Measurements from ENCODE around the gene TP53BP2.

DNA sequence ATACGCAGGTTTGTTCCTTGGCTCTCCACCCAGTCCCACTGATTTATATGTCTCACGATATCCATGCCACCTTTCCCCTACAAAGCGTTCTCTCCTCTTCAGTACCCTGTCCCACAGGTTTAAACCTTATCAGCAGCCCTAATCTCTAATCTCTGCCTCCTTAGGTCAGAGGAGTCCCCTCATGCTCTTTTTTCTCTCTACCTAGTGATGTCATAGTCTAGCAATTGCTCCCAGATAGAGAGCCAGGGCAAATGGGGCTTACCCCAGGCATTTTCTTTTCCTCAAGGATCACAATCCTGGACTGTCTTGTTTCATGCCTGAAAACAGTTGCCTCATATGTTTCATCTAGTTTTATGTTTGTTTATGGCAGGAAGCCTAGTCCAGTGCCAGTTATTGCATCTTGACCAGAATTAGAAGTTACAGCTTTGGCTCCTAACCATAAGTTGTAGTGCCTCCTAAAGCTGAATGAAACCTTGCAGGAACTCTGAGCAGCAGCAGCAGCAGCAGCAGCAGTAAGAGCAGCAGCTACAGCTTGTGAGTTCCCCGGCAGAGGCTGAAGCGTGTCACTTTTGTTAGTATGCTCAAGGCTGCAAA is 26.7 kb upstream of the TP53BP2 start:
- TF ChIP-seq POLR2A (IDR thresholded peaks at IDR 0.05; ENCODE audit: low read depth, low read length) (no peak), MAX (IDR thresholded peaks at IDR 0.05; ENCODE audit: insufficient read depth, insufficient read length) (no peak), EZH2 (IDR thresholded peaks at IDR 0.05; ENCODE audit: borderline replicate concordance, low read depth, low read length, severe bottlenecking) (no peak)
- TF ChIP-seq, protein P1, sequence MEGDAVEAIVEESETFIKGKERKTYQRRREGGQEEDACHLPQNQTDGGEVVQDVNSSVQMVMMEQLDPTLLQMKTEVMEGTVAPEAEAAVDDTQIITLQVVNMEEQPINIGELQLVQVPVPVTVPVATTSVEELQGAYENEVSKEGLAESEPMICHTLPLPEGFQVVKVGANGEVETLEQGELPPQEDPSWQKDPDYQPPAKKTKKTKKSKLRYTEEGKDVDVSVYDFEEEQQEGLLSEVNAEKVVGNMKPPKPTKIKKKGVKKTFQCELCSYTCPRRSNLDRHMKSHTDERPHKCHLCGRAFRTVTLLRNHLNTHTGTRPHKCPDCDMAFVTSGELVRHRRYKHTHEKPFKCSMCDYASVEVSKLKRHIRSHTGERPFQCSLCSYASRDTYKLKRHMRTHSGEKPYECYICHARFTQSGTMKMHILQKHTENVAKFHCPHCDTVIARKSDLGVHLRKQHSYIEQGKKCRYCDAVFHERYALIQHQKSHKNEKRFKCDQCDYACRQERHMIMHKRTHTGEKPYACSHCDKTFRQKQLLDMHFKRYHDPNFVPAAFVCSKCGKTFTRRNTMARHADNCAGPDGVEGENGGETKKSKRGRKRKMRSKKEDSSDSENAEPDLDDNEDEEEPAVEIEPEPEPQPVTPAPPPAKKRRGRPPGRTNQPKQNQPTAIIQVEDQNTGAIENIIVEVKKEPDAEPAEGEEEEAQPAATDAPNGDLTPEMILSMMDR (IDR thresholded peaks at IDR 0.05; ENCODE audit: extremely low read depth in 1 of 2, insufficient read depth in 1 of 2, low read depth in 1 of 2, low read length in 2 of 2), result no peak
